Measurements from ENCODE around the gene CDH23.

CDH23 gene

DNA sequence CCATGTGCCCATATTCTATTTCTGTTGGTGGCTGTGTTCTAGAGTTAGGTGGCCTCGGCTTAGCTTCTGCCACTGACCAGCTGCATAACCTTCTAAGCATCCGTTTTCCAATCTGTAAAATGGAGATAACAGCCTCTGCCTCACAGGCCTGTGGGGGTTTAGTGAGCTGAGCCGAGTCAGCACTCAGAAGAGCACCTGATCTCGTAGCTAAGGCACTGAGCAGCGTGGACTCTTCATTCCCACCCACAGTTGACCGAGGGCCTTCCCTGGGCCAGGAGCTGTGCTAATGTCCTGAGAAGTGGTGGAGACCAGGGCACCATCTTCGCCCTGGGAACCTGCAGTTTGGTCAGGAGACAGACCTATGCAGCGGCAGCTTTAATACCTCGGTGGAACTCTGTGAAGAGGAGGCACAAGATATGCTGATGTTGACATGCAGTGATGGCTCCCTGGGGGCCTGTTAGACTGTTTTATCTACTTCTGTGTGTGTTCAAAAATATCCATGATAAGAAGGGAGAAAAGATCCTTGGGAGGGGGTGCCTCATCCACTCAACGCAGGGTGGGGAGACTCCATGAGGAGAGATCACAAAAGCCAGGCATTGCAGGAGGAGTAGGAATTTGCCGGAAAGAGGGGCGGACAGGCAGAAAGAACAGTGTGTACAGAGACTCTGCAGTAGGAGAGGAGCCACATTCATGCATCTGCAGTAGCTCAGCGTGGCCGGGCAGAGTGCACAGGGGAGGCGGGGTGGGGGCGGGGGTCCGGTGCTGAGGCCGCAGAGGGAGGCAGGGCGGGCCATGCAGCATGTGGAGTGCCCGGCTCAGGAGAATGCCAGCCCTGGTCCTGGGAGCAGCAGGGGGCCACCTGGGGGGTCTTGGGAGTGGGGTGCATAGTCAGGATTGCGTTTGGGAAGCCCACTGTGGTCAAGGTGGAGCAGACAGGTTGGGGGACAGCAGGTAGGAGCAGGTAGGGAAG, 186.1 kb downstream of the CDH23 start:
- H3K4me3 ChIP-seq (ENCODE audit: low read length in 2 of 2), result no peak overlapping the region
- no peaks in the 10 kb centered on the region for H3K9me3 ChIP-seq (ENCODE audit: control insufficient read depth in 2 of 2, low read length in 2 of 2)
- H3K27ac ChIP-seq (ENCODE audit: low read depth in 2 of 2, low read length in 2 of 2), result no peak overlapping the region
- no peaks in the 10 kb centered on the region for H3K36me3 ChIP-seq (ENCODE audit: control insufficient read depth in 2 of 2, insufficient read depth in 2 of 2, low read length in 2 of 2)
- no peaks in the 10 kb centered on the region for H3K27me3 ChIP-seq (ENCODE audit: control insufficient read depth in 2 of 2, insufficient read depth in 2 of 2, low read length in 2 of 2)
- no peak overlapping the region for H3K9ac ChIP-seq (ENCODE audit: low read depth in 1 of 2, low read length in 2 of 2)
- no peaks in the 10 kb centered on the region for H3K4me1 ChIP-seq (ENCODE audit: control insufficient read depth in 2 of 2, insufficient read depth in 2 of 2, low read length in 2 of 2)

DNA sequence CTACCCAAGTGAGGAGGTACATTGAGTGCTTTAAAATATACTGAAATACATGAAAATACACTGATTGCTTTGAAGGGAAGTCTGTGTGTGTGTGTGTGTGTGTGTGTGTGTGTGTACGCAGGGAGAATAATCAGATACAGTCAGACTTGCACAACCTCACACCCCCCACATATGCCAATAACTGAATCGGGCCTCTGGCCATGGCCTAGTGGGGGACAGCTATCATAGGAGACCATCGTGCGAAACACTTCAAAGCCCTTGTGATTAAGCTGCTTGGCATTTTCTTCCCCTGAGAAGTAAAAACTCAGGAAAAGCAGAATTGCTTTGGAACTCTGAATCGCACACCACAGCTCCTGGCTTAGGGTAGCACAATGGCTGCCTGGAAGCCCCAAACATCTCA, 187.7 kb downstream of the CDH23 start:
- no peaks in the 10 kb centered on the region for H3K36me3 ChIP-seq (ENCODE audit: control insufficient read depth in 2 of 2, insufficient read depth in 2 of 2, low read length in 2 of 2)
- no peaks in the 10 kb centered on the region for H3K4me1 ChIP-seq (ENCODE audit: control insufficient read depth in 2 of 2, insufficient read depth in 2 of 2, low read length in 2 of 2)
- H3K9ac ChIP-seq (ENCODE audit: low read depth in 1 of 2, low read length in 2 of 2), result no peak overlapping the region
- no peak overlapping the region for H3K27ac ChIP-seq (ENCODE audit: low read depth in 2 of 2, low read length in 2 of 2)
- H3K9me3 ChIP-seq (ENCODE audit: control insufficient read depth in 2 of 2, low read length in 2 of 2), result no peaks in the 10 kb centered on the region
- no peaks in the 10 kb centered on the region for H3K27me3 ChIP-seq (ENCODE audit: control insufficient read depth in 2 of 2, insufficient read depth in 2 of 2, low read length in 2 of 2)
- H3K4me3 ChIP-seq (ENCODE audit: low read length in 2 of 2), result no peak overlapping the region

DNA sequence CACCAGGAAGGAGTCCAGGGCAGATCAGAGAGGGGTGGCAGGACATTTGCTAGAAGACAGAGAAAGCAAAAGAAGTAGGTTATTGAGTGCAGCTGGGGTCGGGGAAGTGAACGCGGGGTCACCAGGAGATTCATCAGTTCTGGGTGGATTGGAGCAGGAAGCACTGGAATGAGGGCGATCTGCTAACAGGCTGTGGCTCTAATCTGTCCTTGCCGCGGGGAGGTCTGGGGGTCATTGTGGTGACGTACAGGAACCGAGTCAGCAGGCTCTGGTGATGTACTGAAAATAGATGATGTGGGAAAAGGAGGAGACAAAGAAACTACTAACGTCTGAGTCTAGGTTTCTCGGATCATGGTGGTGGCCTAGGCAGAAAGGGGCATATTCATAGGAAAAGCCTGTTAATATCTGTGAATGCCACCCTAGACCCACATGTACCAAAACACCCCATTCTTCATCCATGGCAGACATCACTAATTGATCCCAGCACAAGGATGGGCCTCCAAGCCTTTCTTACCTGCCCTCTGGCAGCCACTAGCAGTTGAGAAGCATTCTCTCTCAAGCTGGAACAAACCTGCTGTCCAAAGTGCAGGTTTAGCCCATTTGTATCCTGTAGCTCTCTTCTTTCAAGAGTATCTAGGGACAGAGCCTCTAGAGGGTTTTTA, 188.3 kb downstream of the CDH23 start:
- Histone ChIP-seq H3K4me1 (ENCODE audit: control insufficient read depth in 2 of 2, insufficient read depth in 2 of 2, low read length in 2 of 2) (no peaks in the 10 kb centered on the region), H3K27me3 (ENCODE audit: control insufficient read depth in 2 of 2, insufficient read depth in 2 of 2, low read length in 2 of 2) (no peaks in the 10 kb centered on the region), H3K36me3 (ENCODE audit: control insufficient read depth in 2 of 2, insufficient read depth in 2 of 2, low read length in 2 of 2) (no peaks in the 10 kb centered on the region), H3K27ac (ENCODE audit: low read depth in 2 of 2, low read length in 2 of 2) (no peak overlapping the region), H3K4me3 (ENCODE audit: low read length in 2 of 2) (no peak overlapping the region), H3K9ac (ENCODE audit: low read depth in 1 of 2, low read length in 2 of 2) (no peak overlapping the region), H3K9me3 (ENCODE audit: control insufficient read depth in 2 of 2, low read length in 2 of 2) (no peaks in the 10 kb centered on the region)

DNA sequence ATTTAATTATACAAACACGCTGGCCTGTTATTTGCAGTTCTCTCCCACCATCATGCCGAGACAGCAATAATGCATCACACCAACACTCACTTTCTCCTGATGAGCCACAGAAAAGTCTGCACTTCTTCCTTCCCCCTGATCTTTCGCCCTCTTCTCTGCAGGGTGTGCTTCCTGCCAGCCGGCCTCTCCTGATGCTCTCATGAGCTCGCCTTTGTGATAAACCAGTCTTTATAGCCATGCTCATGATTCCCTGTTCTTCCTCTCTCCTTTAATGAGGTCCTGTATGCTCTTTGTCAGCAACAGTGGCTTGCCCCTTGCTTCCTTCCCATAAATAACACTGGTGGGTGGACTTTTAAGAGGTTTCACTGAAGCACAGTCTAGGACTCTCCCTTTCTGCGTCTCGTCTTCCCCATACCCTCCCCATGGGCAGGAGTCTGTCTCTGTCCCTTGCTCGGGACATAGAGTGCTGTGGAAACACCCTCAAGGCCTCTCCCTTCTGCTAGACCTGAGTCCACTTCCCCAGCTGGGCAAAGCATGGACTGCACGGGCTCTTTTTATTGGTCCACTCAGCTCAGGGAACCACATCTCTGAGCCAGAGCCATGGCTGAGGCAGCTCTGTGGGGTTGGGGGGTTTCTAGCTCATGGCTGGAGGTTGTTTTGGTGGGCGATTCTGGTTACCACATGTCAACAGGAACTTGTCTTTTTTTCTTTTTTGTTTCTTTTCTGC, 189.0 kb downstream of the CDH23 start:
- no peak overlapping the region for H3K4me3 ChIP-seq (ENCODE audit: low read length in 2 of 2)
- no peaks in the 10 kb centered on the region for H3K36me3 ChIP-seq (ENCODE audit: control insufficient read depth in 2 of 2, insufficient read depth in 2 of 2, low read length in 2 of 2)
- H3K27ac ChIP-seq (ENCODE audit: low read depth in 2 of 2, low read length in 2 of 2), result no peak overlapping the region
- H3K27me3 ChIP-seq (ENCODE audit: control insufficient read depth in 2 of 2, insufficient read depth in 2 of 2, low read length in 2 of 2), result peaks cover 0 to 3% of the 10 kb centered on the region in 2 donors
- no peak overlapping the region for H3K9ac ChIP-seq (ENCODE audit: low read depth in 1 of 2, low read length in 2 of 2)
- H3K9me3 ChIP-seq (ENCODE audit: control insufficient read depth in 2 of 2, low read length in 2 of 2), result no peaks in the 10 kb centered on the region
- no peaks in the 10 kb centered on the region for H3K4me1 ChIP-seq (ENCODE audit: control insufficient read depth in 2 of 2, insufficient read depth in 2 of 2, low read length in 2 of 2)

DNA sequence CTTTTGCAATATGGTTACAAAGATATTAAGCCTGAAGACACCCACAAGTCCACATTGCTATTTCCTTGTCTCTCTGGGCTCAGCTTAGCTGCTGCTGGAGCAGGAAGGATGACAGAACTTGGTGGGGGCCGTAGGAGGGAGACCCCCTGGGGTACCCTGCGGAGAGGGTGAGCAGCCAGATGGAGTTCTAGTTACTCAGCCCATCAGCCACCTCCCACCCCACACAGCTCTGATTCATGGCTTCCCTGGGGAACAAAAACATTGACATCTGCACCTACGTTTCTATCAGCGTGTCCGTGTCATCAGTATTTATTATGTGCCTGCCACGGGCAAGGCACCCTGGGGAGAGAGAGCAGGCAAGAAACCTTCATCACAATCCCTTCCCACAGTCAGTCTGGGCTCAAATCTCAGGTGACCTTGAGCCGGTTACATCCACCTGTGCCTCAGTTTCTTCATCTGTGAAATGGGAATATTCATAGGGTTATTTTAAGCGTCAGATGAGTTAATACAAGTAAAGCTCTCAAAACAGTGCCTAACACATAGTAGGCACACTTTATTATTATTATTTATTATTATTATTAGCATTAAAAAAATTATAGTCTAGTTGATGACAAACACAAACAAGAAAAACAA, 191.3 kb downstream of the CDH23 start:
- peaks cover 0 to 3% of the 10 kb centered on the region in 2 donors for H3K27me3 ChIP-seq (ENCODE audit: control insufficient read depth in 2 of 2, insufficient read depth in 2 of 2, low read length in 2 of 2)
- no peak overlapping the region for H3K9ac ChIP-seq (ENCODE audit: low read depth in 1 of 2, low read length in 2 of 2)
- no peak overlapping the region for H3K27ac ChIP-seq (ENCODE audit: low read depth in 2 of 2, low read length in 2 of 2)
- no peaks in the 10 kb centered on the region for H3K36me3 ChIP-seq (ENCODE audit: control insufficient read depth in 2 of 2, insufficient read depth in 2 of 2, low read length in 2 of 2)
- H3K9me3 ChIP-seq (ENCODE audit: control insufficient read depth in 2 of 2, low read length in 2 of 2), result no peaks in the 10 kb centered on the region
- H3K4me3 ChIP-seq (ENCODE audit: low read length in 2 of 2), result no peak overlapping the region
- H3K4me1 ChIP-seq (ENCODE audit: control insufficient read depth in 2 of 2, insufficient read depth in 2 of 2, low read length in 2 of 2), result no peaks in the 10 kb centered on the region

DNA sequence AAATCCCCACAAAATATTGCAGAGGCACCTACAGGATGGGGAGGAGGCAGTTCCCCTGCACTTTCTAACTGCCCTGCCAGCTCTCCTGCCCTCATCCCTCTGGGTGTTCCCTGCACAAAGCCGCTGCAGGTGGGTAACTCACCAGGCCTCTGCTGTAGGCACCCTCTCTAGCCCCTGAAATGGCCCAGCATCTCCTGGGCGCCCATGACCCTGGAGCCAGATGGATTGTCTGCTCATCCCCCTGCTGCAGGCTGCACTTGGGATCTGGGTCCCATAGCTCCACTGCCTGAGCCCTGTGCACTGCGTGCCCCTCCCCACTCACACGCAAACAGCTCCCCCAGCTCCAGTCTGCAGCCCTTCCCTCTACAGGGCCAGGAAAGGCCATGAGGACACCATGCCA, 192.0 kb downstream of the CDH23 start:
- Histone ChIP-seq H3K36me3 (ENCODE audit: control insufficient read depth in 2 of 2, insufficient read depth in 2 of 2, low read length in 2 of 2) (no peaks in the 10 kb centered on the region), H3K27ac (ENCODE audit: low read depth in 2 of 2, low read length in 2 of 2) (no peak overlapping the region)

DNA sequence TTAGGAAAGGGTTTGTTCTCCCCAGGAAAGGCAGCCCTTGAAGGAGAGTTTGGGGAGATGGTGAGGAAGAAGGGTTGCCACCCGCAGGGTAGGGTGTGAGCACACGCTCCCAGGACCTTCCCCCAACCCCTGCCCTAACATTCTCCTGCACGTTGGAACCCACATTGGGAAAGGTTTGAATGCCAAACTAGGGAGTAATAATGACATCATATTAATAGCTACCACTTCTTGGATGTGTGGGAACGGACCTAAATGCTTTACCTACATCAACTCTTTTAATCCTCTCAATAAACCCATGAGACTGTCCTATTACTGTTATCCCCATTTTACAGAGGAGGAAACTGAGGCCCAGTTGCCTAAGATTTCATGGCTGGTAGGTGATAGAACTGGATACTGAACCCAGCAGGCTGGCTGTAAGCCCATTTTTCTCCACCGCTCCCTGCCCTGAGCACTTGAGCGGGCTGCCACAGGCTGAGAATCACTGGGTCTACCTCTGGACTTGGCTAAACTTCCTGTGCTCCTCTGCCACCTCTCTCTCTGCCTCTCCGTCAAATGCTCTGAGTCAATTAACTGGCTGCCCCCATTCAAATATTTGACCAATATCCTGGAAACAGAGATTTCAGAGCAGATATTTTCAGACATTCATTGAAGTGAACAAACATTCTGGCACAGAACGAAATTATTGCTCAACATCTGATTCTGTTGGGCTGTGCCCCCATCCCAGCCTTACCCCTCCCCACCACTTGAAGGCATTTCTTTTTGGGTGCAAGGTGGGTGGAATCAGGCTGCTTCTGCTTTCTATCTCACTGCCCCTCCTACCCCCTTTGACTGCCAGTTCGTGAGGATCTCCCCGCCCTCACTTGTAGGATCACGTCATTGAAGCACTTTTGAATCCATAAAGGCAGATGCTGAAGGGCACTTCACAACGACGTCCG, 193.2 kb downstream of the CDH23 start:
- H3K4me3 ChIP-seq (ENCODE audit: low read length in 2 of 2), result no peak overlapping the region
- no peaks in the 10 kb centered on the region for H3K36me3 ChIP-seq (ENCODE audit: control insufficient read depth in 2 of 2, insufficient read depth in 2 of 2, low read length in 2 of 2)
- H3K27ac ChIP-seq (ENCODE audit: low read depth in 2 of 2, low read length in 2 of 2), result no peak overlapping the region
- H3K27me3 ChIP-seq (ENCODE audit: control insufficient read depth in 2 of 2, insufficient read depth in 2 of 2, low read length in 2 of 2), result peaks cover 0 to 3% of the 10 kb centered on the region in 2 donors
- no peaks in the 10 kb centered on the region for H3K4me1 ChIP-seq (ENCODE audit: control insufficient read depth in 2 of 2, insufficient read depth in 2 of 2, low read length in 2 of 2)
- H3K9ac ChIP-seq (ENCODE audit: low read depth in 1 of 2, low read length in 2 of 2), result no peak overlapping the region
- H3K9me3 ChIP-seq (ENCODE audit: control insufficient read depth in 2 of 2, low read length in 2 of 2), result no peaks in the 10 kb centered on the region

More for the DNA sequence above, 192.0 kb downstream of the CDH23 start:
- H3K9ac ChIP-seq (ENCODE audit: low read depth in 1 of 2, low read length in 2 of 2), result no peak overlapping the region
- no peak overlapping the region for H3K4me3 ChIP-seq (ENCODE audit: low read length in 2 of 2)
- peaks cover 0 to 3% of the 10 kb centered on the region in 2 donors for H3K27me3 ChIP-seq (ENCODE audit: control insufficient read depth in 2 of 2, insufficient read depth in 2 of 2, low read length in 2 of 2)
- H3K4me1 ChIP-seq (ENCODE audit: control insufficient read depth in 2 of 2, insufficient read depth in 2 of 2, low read length in 2 of 2), result no peaks in the 10 kb centered on the region
- H3K9me3 ChIP-seq (ENCODE audit: control insufficient read depth in 2 of 2, low read length in 2 of 2), result no peaks in the 10 kb centered on the region

DNA sequence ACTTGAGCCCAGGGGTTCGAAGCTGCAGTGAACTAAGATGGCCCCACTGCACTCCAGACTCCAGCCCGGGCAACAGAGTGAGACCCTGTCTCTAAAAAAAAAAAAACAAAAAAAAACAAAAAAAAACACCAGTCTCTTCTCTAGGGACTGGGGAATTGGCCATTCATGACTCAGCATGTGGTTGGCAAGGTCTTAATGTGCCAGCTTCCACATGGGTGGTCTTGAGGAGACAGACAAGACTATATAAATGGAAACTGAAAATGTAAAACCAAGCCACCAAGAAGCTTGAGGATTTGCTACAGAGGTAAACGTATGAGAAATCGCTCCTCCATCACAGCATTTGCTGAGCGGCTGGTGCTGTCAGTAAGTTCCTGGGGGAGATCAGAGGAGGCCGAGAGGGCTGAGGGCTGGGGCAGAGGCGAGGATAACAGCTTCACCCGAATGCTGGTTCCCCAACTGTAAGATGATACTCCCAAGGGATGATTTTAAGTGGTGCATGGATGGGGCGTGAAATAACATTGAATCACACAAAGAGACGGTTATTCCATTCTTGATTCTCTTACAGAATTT, 194.1 kb downstream of the CDH23 start:
- H3K9ac ChIP-seq (ENCODE audit: low read depth in 1 of 2, low read length in 2 of 2), result no peak overlapping the region
- H3K9me3 ChIP-seq (ENCODE audit: control insufficient read depth in 2 of 2, low read length in 2 of 2), result no peaks in the 10 kb centered on the region
- no peak overlapping the region for H3K4me3 ChIP-seq (ENCODE audit: low read length in 2 of 2)
- H3K4me1 ChIP-seq (ENCODE audit: control insufficient read depth in 2 of 2, insufficient read depth in 2 of 2, low read length in 2 of 2), result no peaks in the 10 kb centered on the region
- H3K27me3 ChIP-seq (ENCODE audit: control insufficient read depth in 2 of 2, insufficient read depth in 2 of 2, low read length in 2 of 2), result peaks cover 0 to 3% of the 10 kb centered on the region in 2 donors
- no peak overlapping the region for H3K27ac ChIP-seq (ENCODE audit: low read depth in 2 of 2, low read length in 2 of 2)
- H3K36me3 ChIP-seq (ENCODE audit: control insufficient read depth in 2 of 2, insufficient read depth in 2 of 2, low read length in 2 of 2), result no peaks in the 10 kb centered on the region
